SU-DHL-6 (cell line): ENCODE results near the gene PLAAT3.
A peak's percentile ranks its signal among the peaks of the same experiment; 100 is the strongest.

Experiments
- H2AFZ ChIP-seq: fragments of 200-600 bp; sonication (generic); 2 replicates; pipeline ENCODE4 v1.6.1; 2014; ENCODE audit warnings: low read depth, mild to moderate bottlenecking, moderate library complexity, mixed read lengths, antibody characterized with exemption, low read length; ENCODE audit not compliant: severe bottlenecking
- H3F3A ChIP-seq: fragments of 200-600 bp; shearing (Covaris generic); 2 replicates; pipeline ENCODE4 v1.6.0; 2016; ENCODE audit warnings: antibody characterized with exemption, mild to moderate bottlenecking; ENCODE audit not compliant: insufficient read depth
- H3K27ac ChIP-seq: fragments of 200-600 bp; sonication (generic); 2 replicates; pipeline ENCODE4 v1.5.1; 2016; ENCODE audit warnings: low read depth, mild to moderate bottlenecking, low read length, moderate library complexity, mixed read lengths
- H3K27me3 ChIP-seq: fragments of 200-600 bp; sonication (generic), shearing (Covaris generic); 2 replicates; pipeline ENCODE4 v1.6.0; 2014; ENCODE audit warnings: mild to moderate bottlenecking, low read length
- H3K36me3 ChIP-seq: fragments of 200-600 bp; sonication (generic); 2 replicates; pipeline ENCODE4 v1.6.1; 2014; ENCODE audit warnings: mild to moderate bottlenecking, low read length, mixed read lengths
- H3K4me2 ChIP-seq: fragments of 300-600, 200-600 bp; shearing (Covaris generic), sonication (generic); 2 replicates; pipeline ENCODE4 v1.6.0; 2014; ENCODE audit warnings: low read length, low read depth, mild to moderate bottlenecking; ENCODE audit not compliant: poor library complexity, severe bottlenecking
- H3K4me3 ChIP-seq: fragments of 200-600 bp; sonication (generic); 2 replicates; pipeline ENCODE4 v1.5.1; 2014; ENCODE audit warnings: antibody characterized with exemption, low read length, mild to moderate bottlenecking, mixed read lengths; ENCODE audit not compliant: insufficient read depth, poor library complexity, severe bottlenecking
- H3K79me2 ChIP-seq: fragments of 200-600 bp; sonication (generic); 2 replicates; pipeline ENCODE4 v1.6.1; 2014; ENCODE audit warnings: mild to moderate bottlenecking, low read length, moderate library complexity; ENCODE audit not compliant: insufficient read depth
- H3K9ac ChIP-seq: fragments of 200-600 bp; sonication (generic); 2 replicates; pipeline ENCODE4 v1.7.0; 2014; ENCODE audit warnings: mild to moderate bottlenecking, low read length
- H3K9me2 ChIP-seq: fragments of 200-600 bp; sonication (generic); replicated peaks from 2 replicates; pipeline ENCODE4 v1.6.1; 2014; ENCODE audit warnings: low read length; ENCODE audit not compliant: insufficient read depth
- H3K9me3 ChIP-seq: fragments of 200-600 bp; sonication (generic); 2 replicates; pipeline ENCODE4 v1.6.1; 2014; ENCODE audit warnings: low read length, mixed read lengths; ENCODE audit not compliant: insufficient read depth
- H4K20me1 ChIP-seq: fragments of 200-600 bp; sonication (generic); 2 replicates; pipeline ENCODE4 v1.6.1; 2014; ENCODE audit warnings: low read depth, mild to moderate bottlenecking, antibody characterized with exemption, low read length, moderate library complexity, mixed read lengths
- CTCF ChIP-seq: fragments of 200-600 bp; sonication (generic); IDR thresholded peaks from one replicate; pipeline ENCODE4 v1.5.1; 2017; ENCODE audit warnings: antibody characterized with exemption, mild to moderate bottlenecking, low read length, moderate library complexity; ENCODE audit not compliant: insufficient read depth, poor library complexity, severe bottlenecking
- EZH2phosphoT487 ChIP-seq: fragments of 200-600 bp; sonication (generic), shearing (Covaris generic); conservative IDR thresholded peaks from 2 replicates; pipeline ENCODE4 v1.6.1; 2018; ENCODE audit warnings: mild to moderate bottlenecking, antibody characterized with exemption, low read length, moderate library complexity, mixed read lengths

Gene PLAAT3

GRCh38 chr11:63574856-63575602 is 39.2 kb downstream of the PLAAT3 start:
- H4K20me1 ChIP-seq = no peaks in the 10 kb centered on the region
- no peaks in the 10 kb centered on the region for H3K27me3 ChIP-seq
- TF ChIP-seq CTCF (no peak), EZH2phosphoT487 (no peak)
- H3K36me3 ChIP-seq = no peaks in the 10 kb centered on the region
- H2AFZ ChIP-seq = no peak overlapping the region
- H3F3A ChIP-seq = no peaks in the 10 kb centered on the region
- no peak overlapping the region for H3K4me3 ChIP-seq
- no peak overlapping the region for H3K27ac ChIP-seq
- H3K9me3 ChIP-seq = no peaks in the 10 kb centered on the region
- H3K9ac ChIP-seq = no peak overlapping the region
- H3K9me2 ChIP-seq = no peaks in the 10 kb centered on the region
- no peaks in the 10 kb centered on the region for H3K79me2 ChIP-seq
- no peak overlapping the region for H3K4me2 ChIP-seq

DNA sequence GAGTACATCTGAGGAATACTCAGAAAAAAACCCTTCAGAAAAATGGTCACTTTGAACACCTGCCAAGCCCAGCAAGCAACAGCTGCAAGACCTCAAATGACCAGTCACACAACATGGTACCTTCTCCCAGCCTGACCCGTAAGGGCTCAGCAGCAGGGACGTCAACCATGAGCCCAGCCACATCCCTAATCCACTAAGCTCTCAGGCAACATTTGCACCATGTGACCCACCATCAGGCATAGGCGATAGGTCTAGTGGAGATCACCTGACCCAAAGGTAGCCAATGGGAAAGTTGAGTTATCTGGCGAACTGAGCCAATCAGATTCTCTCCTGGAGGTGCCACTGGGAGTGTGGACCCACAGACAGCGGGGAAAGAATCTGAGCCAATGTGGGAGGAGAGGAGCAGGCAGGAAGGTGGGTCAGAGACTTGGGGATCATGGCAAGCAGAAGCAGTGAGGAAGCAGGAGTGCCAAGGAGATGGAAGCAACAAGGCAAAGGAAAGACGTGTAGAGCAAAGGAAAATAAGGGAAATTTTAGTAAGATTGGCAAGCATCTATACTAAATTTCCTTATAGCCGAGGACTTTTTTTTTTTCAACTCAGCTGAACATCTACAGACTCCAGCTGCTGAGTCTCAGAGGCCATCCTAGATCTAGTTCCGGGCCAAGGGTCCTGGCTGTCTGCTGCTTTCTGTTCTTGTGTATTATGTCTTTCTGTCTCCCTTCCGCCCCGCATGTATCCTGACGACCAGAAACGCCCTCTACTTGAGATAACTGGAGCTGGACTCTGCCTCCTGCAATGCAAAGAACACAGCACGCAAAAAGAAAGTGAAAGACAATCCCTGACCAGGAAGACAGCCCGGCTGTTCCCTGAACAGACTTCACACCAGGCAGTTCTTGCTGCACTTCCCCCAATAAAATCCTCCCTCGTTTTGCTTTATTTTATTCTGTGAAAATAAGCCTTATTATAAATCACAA is 40.1 kb downstream of the PLAAT3 start:
- H3K79me2 ChIP-seq = no peaks in the 10 kb centered on the region
- TF ChIP-seq CTCF (no peak), EZH2phosphoT487 (no peak)
- no peak overlapping the region for H3K4me3 ChIP-seq
- no peaks in the 10 kb centered on the region for H3F3A ChIP-seq
- no peaks in the 10 kb centered on the region for H3K27me3 ChIP-seq
- no peak overlapping the region for H3K4me2 ChIP-seq
- H3K36me3 ChIP-seq = no peaks in the 10 kb centered on the region
- no peaks in the 10 kb centered on the region for H3K9me3 ChIP-seq
- H3K27ac ChIP-seq = no peak overlapping the region
- H3K9me2 ChIP-seq = no peaks in the 10 kb centered on the region
- no peaks in the 10 kb centered on the region for H4K20me1 ChIP-seq
- H3K9ac ChIP-seq = no peak overlapping the region
- no peak overlapping the region for H2AFZ ChIP-seq

DNA sequence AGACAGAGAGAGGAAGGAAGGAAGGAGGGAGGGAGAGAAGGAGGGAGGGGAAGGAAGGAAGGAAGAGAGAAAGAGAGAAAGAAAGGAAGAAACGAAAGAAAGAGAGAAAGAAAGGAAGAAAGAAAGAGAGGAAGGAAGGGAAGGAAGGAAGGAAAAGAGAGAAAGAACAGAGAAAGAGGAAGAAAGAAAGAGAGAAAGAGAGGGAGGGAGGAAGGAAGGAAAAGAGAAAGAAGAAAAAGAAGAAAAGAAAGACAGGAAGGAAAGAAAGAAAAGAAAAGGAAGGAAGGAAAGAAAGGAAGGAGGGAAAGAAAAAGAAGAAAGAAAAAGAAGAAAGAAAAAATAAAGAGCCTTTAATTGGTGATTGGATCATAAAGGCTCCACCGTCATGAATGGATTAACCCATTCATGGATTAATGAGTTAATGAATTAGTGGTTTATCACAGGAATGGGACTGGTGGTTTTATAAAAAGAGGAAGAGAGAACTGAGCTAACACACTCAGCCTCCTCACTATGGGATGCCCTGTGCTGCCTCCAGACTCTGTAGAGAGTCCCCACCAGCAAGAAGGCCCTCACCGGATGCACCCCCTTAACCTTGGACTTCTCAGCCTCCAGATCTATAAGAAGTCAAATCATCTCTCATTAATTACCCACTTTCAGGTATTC is 42.1 kb downstream of the PLAAT3 start:
- Histone ChIP-seq H3F3A (0 out of 2 replicates have a peak, but pooled peaks cover 5% of the 10 kb centered on the region), H3K79me2 (no peaks in the 10 kb centered on the region), H3K4me3 (no peak overlapping the region), H3K9me3 (no peaks in the 10 kb centered on the region), H3K4me2 (peak overlapping the region; percentile 40), H3K27ac (no peak overlapping the region), H2AFZ (no peak overlapping the region), H3K9me2 (no peaks in the 10 kb centered on the region), H3K9ac (no peak overlapping the region), H3K27me3 (no peaks in the 10 kb centered on the region), H3K36me3 (no peaks in the 10 kb centered on the region), H4K20me1 (no peaks in the 10 kb centered on the region)
- no peak for TF ChIP-seq EZH2phosphoT487
- no peak for TF ChIP-seq CTCF
